CD4-positive, alpha-beta T cell (primary cell): ENCODE results near the gene OR51E1. TPM values are rescaled to one million over a fixed set of nuclear protein-coding genes. Genes with fewer than 3 reads are reported as not detected.

Experiments used
- ATAC-seq: fragments of 200-7000 bp; cut with Tn5 transposase; one replicate; pipeline ENCODE4 v1.10.0; 2022; ENCODE audit warnings: mild to moderate bottlenecking; ENCODE audit not compliant: poor library complexity
- CTCF ChIA-PET: fragments of 350-600 bp; sonication (Branson Sonifier 250); formaldehyde crosslinking; loops from one replicate; lab custom pipeline; 2021; ENCODE audit warnings: antibody characterized with exemption, inconsistent platforms; lab: Charles Lee
- POLR2A ChIA-PET: fragments of 350-600 bp; sonication (Branson Sonifier 250); formaldehyde crosslinking; loops from one replicate; lab custom pipeline; 2021; ENCODE audit warnings: antibody characterized with exemption, inconsistent platforms; lab: Charles Lee
- DNase-seq, 14 experiments: peaks; one replicate each; pipeline ENCODE4 v3.0.0-alpha.2; 2013 to 2020; ENCODE audit warnings: mixed read lengths in 2 of 14
- H3K27ac ChIP-seq, 2 donors: one replicate each; pipeline versions ENCODE4 v1.5.1 to v1.7.0; 2013; ENCODE audit warnings: low read length in 2 of 2, low read depth in 1 of 2, mild to moderate bottlenecking in 1 of 2
- H3K27me3 ChIP-seq, 2 experiments: 1 replicate in 1 of 2; 2 replicates in 1 of 2; pipeline versions ENCODE4 v1.6.1 to v1.7.0; 2013; ENCODE audit warnings: low read length in 2 of 2, control low read depth in 1 of 2, mild to moderate bottlenecking in 1 of 2, moderate library complexity in 1 of 2; ENCODE audit not compliant: insufficient read depth in 2 of 2, control insufficient read depth in 1 of 2
- H3K36me3 ChIP-seq: one replicate; pipeline ENCODE4 v1.6.1; 2013; ENCODE audit warnings: low read length, control low read depth; ENCODE audit not compliant: insufficient read depth
- H3K4me1 ChIP-seq: one replicate; pipeline ENCODE4 v1.6.1; 2013; ENCODE audit warnings: low read length, control low read depth; ENCODE audit not compliant: insufficient read depth
- H3K4me3 ChIP-seq: one replicate; pipeline ENCODE4 v1.5.1; 2013; ENCODE audit warnings: mild to moderate bottlenecking, low read length, moderate library complexity
- H3K9me3 ChIP-seq, 2 experiments: 1 replicate in 1 of 2; 2 replicates in 1 of 2; pipeline versions ENCODE4 v1.6.1 to v1.7.0; 2013; ENCODE audit warnings: low read length in 2 of 2, mild to moderate bottlenecking in 2 of 2, control low read depth in 1 of 2, moderate library complexity in 1 of 2; ENCODE audit not compliant: control insufficient read depth in 1 of 2, insufficient read depth in 1 of 2
- H3K27ac Mint-ChIP-seq: one replicate; pipeline ENCODE4 v1.8.0; 2020; ENCODE audit warnings: mixed read lengths
- H3K27me3 Mint-ChIP-seq: one replicate; pipeline ENCODE4 v1.8.0; 2021; ENCODE audit warnings: mixed read lengths
- H3K36me3 Mint-ChIP-seq: one replicate; pipeline ENCODE4 v1.8.0; 2021; ENCODE audit warnings: low read depth, mixed read lengths
- H3K4me1 Mint-ChIP-seq: one replicate; pipeline ENCODE4 v1.8.0; 2021; ENCODE audit warnings: low read depth, mixed read lengths
- H3K4me3 Mint-ChIP-seq: one replicate; pipeline ENCODE4 v1.8.0; 2020; ENCODE audit warnings: mild to moderate bottlenecking, mixed read lengths
- H3K9me3 Mint-ChIP-seq: one replicate; pipeline ENCODE4 v1.8.0; 2020; ENCODE audit warnings: mixed read lengths
- intact Hi-C, 2 experiments: fragments of 100-400 bp; cut with DNase I in 1 of 2; cut with micrococcal nuclease in 1 of 2; formaldehyde crosslinking; loops; one replicate each; pipeline versions ENCODE4 v1.15.1 to v1.9.0; 2023 to 2025; cut with DNase I, micrococcal nuclease
- total RNA-seq, 174 experiments: library from RNA in 2 of 174; stranded (reverse) in 2 of 174; gene quantifications; one replicate each; pipeline ENCODE4 v1.2.3 and lab custom pipeline; 2021 to 2026
- TF ChIP-seq, protein P1 (sequence below): fragments of 200-600 bp; IDR thresholded peaks from one replicate; pipeline ENCODE4 v1.8.0; 2022; ENCODE audit warnings: antibody characterized with exemption, mild to moderate bottlenecking

The OR51E1 gene
- total RNA-seq, 2 experiments from 2014 or later: not detected

DNA sequence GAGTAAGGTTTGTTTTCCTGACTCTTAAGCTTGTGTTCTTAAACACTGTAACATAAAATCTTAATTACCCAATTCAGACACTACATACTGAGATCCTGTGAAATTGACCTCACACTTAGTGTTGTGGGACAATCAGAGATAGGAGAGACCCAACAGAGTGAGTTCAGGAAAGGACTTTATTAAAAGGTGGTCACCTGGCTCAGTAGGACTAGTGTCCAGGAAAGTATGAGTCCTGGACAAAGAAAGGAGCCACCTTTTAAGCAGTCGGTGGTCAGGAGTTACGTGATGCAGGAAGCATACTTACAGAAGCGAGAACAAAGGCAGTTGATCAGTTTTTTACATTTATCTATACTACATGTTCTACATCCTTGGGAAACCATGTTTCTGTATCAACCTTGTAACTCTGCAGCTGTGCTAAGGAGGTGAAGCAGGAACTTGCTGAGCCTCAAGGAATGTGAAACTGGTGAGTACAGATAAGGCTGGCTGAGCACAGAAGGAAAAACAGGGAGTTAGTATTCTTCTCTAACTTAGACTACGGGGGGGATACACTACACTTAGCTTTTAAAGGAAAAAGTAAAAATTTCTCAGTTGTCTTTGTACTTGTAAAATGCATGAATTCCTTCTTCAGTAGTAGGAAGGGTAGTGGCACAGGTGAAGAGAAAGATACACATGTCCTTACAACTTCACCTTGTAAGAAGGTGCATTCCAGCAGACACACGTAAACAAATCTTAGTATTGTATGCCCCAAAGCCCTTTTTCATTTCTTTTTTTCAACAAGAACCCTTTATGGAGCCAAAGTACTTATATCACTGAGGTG is 15.1 kb downstream of the OR51E1 start:
- H3K9me3 Mint-ChIP-seq: no peaks in the 10 kb centered on the region
- Histone ChIP-seq H3K27me3 (no peaks in the 10 kb centered on the region), H3K36me3 (no peaks in the 10 kb centered on the region), H3K4me1 (no peaks in the 10 kb centered on the region), H3K4me3 (no peak overlapping the region), H3K27ac (no peak overlapping the region), H3K9me3 (no peaks in the 10 kb centered on the region)
- CTCF ChIA-PET: no interaction called here
- TF ChIP-seq, protein P1, sequence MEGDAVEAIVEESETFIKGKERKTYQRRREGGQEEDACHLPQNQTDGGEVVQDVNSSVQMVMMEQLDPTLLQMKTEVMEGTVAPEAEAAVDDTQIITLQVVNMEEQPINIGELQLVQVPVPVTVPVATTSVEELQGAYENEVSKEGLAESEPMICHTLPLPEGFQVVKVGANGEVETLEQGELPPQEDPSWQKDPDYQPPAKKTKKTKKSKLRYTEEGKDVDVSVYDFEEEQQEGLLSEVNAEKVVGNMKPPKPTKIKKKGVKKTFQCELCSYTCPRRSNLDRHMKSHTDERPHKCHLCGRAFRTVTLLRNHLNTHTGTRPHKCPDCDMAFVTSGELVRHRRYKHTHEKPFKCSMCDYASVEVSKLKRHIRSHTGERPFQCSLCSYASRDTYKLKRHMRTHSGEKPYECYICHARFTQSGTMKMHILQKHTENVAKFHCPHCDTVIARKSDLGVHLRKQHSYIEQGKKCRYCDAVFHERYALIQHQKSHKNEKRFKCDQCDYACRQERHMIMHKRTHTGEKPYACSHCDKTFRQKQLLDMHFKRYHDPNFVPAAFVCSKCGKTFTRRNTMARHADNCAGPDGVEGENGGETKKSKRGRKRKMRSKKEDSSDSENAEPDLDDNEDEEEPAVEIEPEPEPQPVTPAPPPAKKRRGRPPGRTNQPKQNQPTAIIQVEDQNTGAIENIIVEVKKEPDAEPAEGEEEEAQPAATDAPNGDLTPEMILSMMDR: no peak
- no peak overlapping the region for H3K27ac Mint-ChIP-seq
- intact Hi-C loops: no loop called here
- peaks cover 37% of the 10 kb centered on the region for H3K27me3 Mint-ChIP-seq
- POLR2A ChIA-PET: no interaction called here
- DNase-seq (no peak), ATAC-seq (no peak)
- no peaks in the 10 kb centered on the region for H3K36me3 Mint-ChIP-seq
- no peaks in the 10 kb centered on the region for H3K4me1 Mint-ChIP-seq
- no peak overlapping the region for H3K4me3 Mint-ChIP-seq

DNA sequence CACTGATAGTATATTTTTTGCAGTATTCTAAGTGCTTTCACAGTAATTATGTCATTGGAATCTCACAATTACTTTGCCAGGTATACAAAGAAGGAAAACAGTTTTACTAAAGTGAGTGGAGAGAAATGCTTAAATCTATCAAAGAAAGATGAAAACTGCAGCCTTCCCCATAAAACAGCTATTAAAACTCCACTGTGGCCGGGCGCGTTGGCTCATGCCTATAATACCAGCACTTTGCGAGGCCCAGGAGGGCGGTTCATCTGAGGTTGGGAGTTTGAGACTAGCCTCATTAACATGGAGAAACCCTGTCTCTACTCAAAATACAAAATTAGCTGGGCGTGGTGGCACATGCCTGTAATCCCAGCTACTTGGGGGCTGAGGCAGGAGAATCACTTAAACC is 19.1 kb downstream of the OR51E1 start:
- Mint-ChIP-seq H3K4me3 (no peak overlapping the region), H3K36me3 (no peaks in the 10 kb centered on the region), H3K27me3 (peaks cover 29% of the 10 kb centered on the region), H3K27ac (no peak overlapping the region), H3K9me3 (no peaks in the 10 kb centered on the region), H3K4me1 (no peaks in the 10 kb centered on the region)
- no peaks in the 10 kb centered on the region for H3K36me3 ChIP-seq
- POLR2A ChIA-PET: no interaction called here
- H3K4me1 ChIP-seq: no peaks in the 10 kb centered on the region
- no peak for DNase-seq
- no peak overlapping the region for H3K27ac ChIP-seq
- no peak for ATAC-seq
- CTCF ChIA-PET: no interaction called here
- H3K9me3 ChIP-seq: no peaks in the 10 kb centered on the region
- H3K4me3 ChIP-seq: no peak overlapping the region
- TF ChIP-seq, protein P1: no peak
- no peaks in the 10 kb centered on the region for H3K27me3 ChIP-seq
- intact Hi-C loops: no loop called here

DNA sequence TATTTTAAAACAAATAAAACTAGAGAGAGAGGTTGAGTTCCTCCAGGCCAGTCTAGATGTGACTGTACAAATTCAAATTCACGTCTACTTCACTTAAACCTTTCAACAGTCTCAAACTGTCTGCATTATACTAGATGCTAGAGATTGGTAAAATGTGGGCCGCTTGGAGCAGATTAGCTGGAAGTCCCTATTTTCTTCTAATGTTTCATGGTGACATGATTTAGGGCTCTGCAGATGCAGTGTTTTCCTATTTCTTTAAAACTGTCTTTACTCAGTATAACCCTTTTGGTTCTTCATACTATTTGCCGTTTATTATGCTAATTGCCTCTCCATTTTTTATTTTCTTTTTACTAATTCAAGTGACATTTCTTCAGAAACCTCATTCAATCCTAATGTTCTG is 20.4 kb downstream of the OR51E1 start:
- H3K27ac ChIP-seq: no peak overlapping the region
- H3K36me3 ChIP-seq: no peaks in the 10 kb centered on the region
- CTCF ChIA-PET: no interaction called here
- ATAC-seq (no peak), DNase-seq (no peak)
- no peaks in the 10 kb centered on the region for H3K9me3 ChIP-seq
- POLR2A ChIA-PET: no interaction called here
- H3K4me1 ChIP-seq: no peaks in the 10 kb centered on the region
- intact Hi-C loops: no loop called here
- Mint-ChIP-seq H3K36me3 (no peaks in the 10 kb centered on the region), H3K9me3 (no peaks in the 10 kb centered on the region), H3K4me3 (no peak overlapping the region), H3K4me1 (no peaks in the 10 kb centered on the region), H3K27ac (no peak overlapping the region), H3K27me3 (peaks cover 22% of the 10 kb centered on the region)
- no peaks in the 10 kb centered on the region for H3K27me3 ChIP-seq
- TF ChIP-seq, protein P1: no peak
- no peak overlapping the region for H3K4me3 ChIP-seq
